NCI-H82 (cell line): ENCODE results near the gene PTPRQ.
"Not testable (repeated sequence)": the region's sequence is repeated elsewhere in the genome, so short reads cannot be mapped to it uniquely, and the experiment has no call there.

Experiments
- DNase-seq: peaks from one replicate; lab custom pipeline; 2025; lab: John Stamatoyannopoulos, UW

The PTPRQ gene

GRCh38 chr12:80443974-80444666, at the start of gene PTPRQ:
TSS of gene PTPRQ (plus strand) at chr12:80444235. CDS start at chr12:80444346, 111 bp downstream.
- DNase-seq, result no peak

GRCh38 chr12:80400571-80400991, 43.5 kb upstream of the PTPRQ start:
- DNase-seq, result no peak

GRCh38 chr12:80401191-80401590, 42.8 kb upstream of the PTPRQ start:
- DNase-seq, result no peak

- no peak for DNase-seq
These were observed 39.4 kb upstream of the PTPRQ start for GRCh38 chr12:80404629-80405028.

- DNase-seq, result no peak
These were observed 37.8 kb upstream of the PTPRQ start for GRCh38 chr12:80406253-80406652.

GRCh38 chr12:80411787-80412186, 32.2 kb upstream of the PTPRQ start:
- DNase-seq, result no peak

GRCh38 chr12:80412343-80412953, 31.6 kb upstream of the PTPRQ start:
- peak; percentile 86 for DNase-seq

- DNase-seq, result no peak
These were observed 30.6 kb upstream of the PTPRQ start for GRCh38 chr12:80413462-80413861.

- no peak for DNase-seq
These were observed 28.6 kb upstream of the PTPRQ start for GRCh38 chr12:80415466-80415865.

- DNase-seq, result no peak
These were observed 24.4 kb upstream of the PTPRQ start for GRCh38 chr12:80419644-80420043.

GRCh38 chr12:80420075-80420474, 24.0 kb upstream of the PTPRQ start:
- no peak for DNase-seq

GRCh38 chr12:80422550-80422949, 21.5 kb upstream of the PTPRQ start:
- no peak for DNase-seq

GRCh38 chr12:80432061-80432460, 12.0 kb upstream of the PTPRQ start:
- DNase-seq, result no peak

- no peak for DNase-seq
These were observed 2.1 kb upstream of the PTPRQ start for GRCh38 chr12:80441921-80442320.

- DNase-seq, result no peak
These were observed 1.4 kb upstream of the PTPRQ start for GRCh38 chr12:80442426-80443222.

- no peak for DNase-seq
These were observed 1.2 kb downstream of the PTPRQ start for GRCh38 chr12:80445083-80445793.

- no peak for DNase-seq
These were observed 12.5 kb downstream of the PTPRQ start for GRCh38 chr12:80456513-80456912.

- no peak for DNase-seq
These were observed 16.9 kb downstream of the PTPRQ start for GRCh38 chr12:80460972-80461371.

GRCh38 chr12:80461851-80462250, 17.8 kb downstream of the PTPRQ start:
- DNase-seq, result not testable (repeated sequence)

- DNase-seq, result no peak
These were observed 25.6 kb downstream of the PTPRQ start for GRCh38 chr12:80469681-80470080.

GRCh38 chr12:80470403-80470802, 26.4 kb downstream of the PTPRQ start:
- no peak for DNase-seq

- no peak for DNase-seq
These were observed 28.2 kb downstream of the PTPRQ start for GRCh38 chr12:80472236-80472635.
